GM19351 (cell line): ENCODE results near the gene SDC3.
"Not testable (repeated sequence)": the region's sequence is repeated elsewhere in the genome, so short reads cannot be mapped to it uniquely, and the experiment has no call there.

Source experiments
- ATAC-seq: cut with Tn5 transposase; IDR thresholded peaks from one replicate; pipeline ENCODE4 v1.9.1; 2021; ENCODE audit warnings: mild to moderate bottlenecking, moderate library complexity; ENCODE audit not compliant: unreplicated experiment

The SDC3 gene

GRCh38 chr1:30877205-30877912 is 31.2 kb downstream of the SDC3 start:
- ATAC-seq = no peak

GRCh38 chr1:30876451-30877204 is 31.9 kb downstream of the SDC3 start:
- no peak for ATAC-seq

GRCh38 chr1:30875916-30876315 is 32.6 kb downstream of the SDC3 start:
- ATAC-seq = no peak

- no peak for ATAC-seq
These were observed 33.4 kb downstream of the SDC3 start for GRCh38 chr1:30875197-30875596.

GRCh38 chr1:30874176-30874575 is 34.4 kb downstream of the SDC3 start:
- no peak for ATAC-seq

- ATAC-seq = no peak
These were observed 35.7 kb downstream of the SDC3 start for GRCh38 chr1:30872948-30873263.

GRCh38 chr1:30872033-30872947 is 36.3 kb downstream of the SDC3 start:
- no peak for ATAC-seq

GRCh38 chr1:30871276-30871871 is 37.2 kb downstream of the SDC3 start:
- no peak for ATAC-seq

- no peak for ATAC-seq
These were observed 37.9 kb downstream of the SDC3 start for GRCh38 chr1:30870656-30871055.

- ATAC-seq = no peak
These were observed 38.5 kb downstream of the SDC3 start for GRCh38 chr1:30870035-30870434.

GRCh38 chr1:30868833-30869435 is 39.6 kb downstream of the SDC3 start:
- peak; percentile 68 for ATAC-seq

GRCh38 chr1:30868057-30868456 is 40.5 kb downstream of the SDC3 start:
- not testable (repeated sequence) for ATAC-seq

GRCh38 chr1:30867537-30867936 is 41.0 kb downstream of the SDC3 start:
- no peak for ATAC-seq

GRCh38 chr1:30866594-30866993 is 42.0 kb downstream of the SDC3 start:
- no peak for ATAC-seq

- ATAC-seq = no peak
These were observed 43.9 kb downstream of the SDC3 start for GRCh38 chr1:30864681-30865080.

- no peak for ATAC-seq
These were observed 44.5 kb downstream of the SDC3 start for GRCh38 chr1:30863858-30864604.

- no peak for ATAC-seq
These were observed 48.3 kb downstream of the SDC3 start for GRCh38 chr1:30860320-30860652.

GRCh38 chr1:30857964-30858363 is 50.6 kb downstream of the SDC3 start:
- no peak for ATAC-seq

- ATAC-seq = no peak
These were observed 51.5 kb downstream of the SDC3 start for GRCh38 chr1:30857062-30857461.

- ATAC-seq = no peak
These were observed 52.2 kb downstream of the SDC3 start for GRCh38 chr1:30856260-30856790.
